SHP77 treated with DMSO at 0.1 percent for 48 hours (cell line): ENCODE results near the gene CRACR2B.

ENCODE experiments used
- DNase-seq: peaks from one replicate; lab custom pipeline; 2025; lab: John Stamatoyannopoulos, UW

The CRACR2B gene

GRCh38 chr11:827897-828192 is at the start of gene CRACR2B:
Gene CRACR2B (plus strand): TSS chr11:827919. CDS start chr11:828608, 689 bp downstream.
- no peak for DNase-seq

GRCh38 chr11:778976-779954 is 48.5 kb upstream of the CRACR2B start:
- no peak for DNase-seq

GRCh38 chr11:779955-780532 is 47.7 kb upstream of the CRACR2B start:
- no peak for DNase-seq

GRCh38 chr11:782264-783174 is 45.2 kb upstream of the CRACR2B start:
- DNase-seq = no peak

- DNase-seq = peak; percentile 35
Observed at GRCh38 chr11:783581-784015, 44.1 kb upstream of the CRACR2B start.

GRCh38 chr11:786235-787083 is 41.3 kb upstream of the CRACR2B start:
- DNase-seq = no peak

- DNase-seq = no peak
Observed at GRCh38 chr11:787084-787675, 40.5 kb upstream of the CRACR2B start.

- DNase-seq = no peak
Observed at GRCh38 chr11:788009-788640, 39.6 kb upstream of the CRACR2B start.

- DNase-seq = no peak
Observed at GRCh38 chr11:788953-789940, 38.5 kb upstream of the CRACR2B start.

- no peak for DNase-seq
Observed at GRCh38 chr11:789943-790342, 37.8 kb upstream of the CRACR2B start, which contains the start of gene CEND1. Gene CEND1 (minus strand): TSS chr11:790090. CDS start chr11:788576, 1,514 bp downstream.

- no peak for DNase-seq
Observed at GRCh38 chr11:790721-791564, 36.8 kb upstream of the CRACR2B start.

- no peak for DNase-seq
Observed at GRCh38 chr11:791658-792534, 35.8 kb upstream of the CRACR2B start.

- no peak for DNase-seq
Observed at GRCh38 chr11:792535-792821, 35.2 kb upstream of the CRACR2B start.

- no peak for DNase-seq
Observed at GRCh38 chr11:792873-793272, 34.8 kb upstream of the CRACR2B start.

- no peak for DNase-seq
Observed at GRCh38 chr11:793556-793955, 34.2 kb upstream of the CRACR2B start.

- no peak for DNase-seq
Observed at GRCh38 chr11:794013-794765, 33.5 kb upstream of the CRACR2B start.
